HL-60 (cell line): ENCODE results near the gene LURAP1L.
A peak's percentile ranks its signal among the peaks of the same experiment; 100 is the strongest.

Experiments
- DNase-seq, 2 experiments: peaks; one replicate each; pipeline ENCODE4 v3.0.0-alpha.2; 2010 to 2020; ENCODE audit warnings: low read depth in 1 of 2, low spot score in 1 of 2
- H3K27ac ChIP-seq: fragments of 250-450 bp; sonication (Bioruptor Pico); replicated peaks from 2 replicates; pipeline ENCODE4 v1.5.1; 2020; ENCODE audit warnings: mild to moderate bottlenecking, moderate library complexity
- H3K27me3 ChIP-seq: fragments of 250-450 bp; sonication (Bioruptor Pico); 2 replicates; pipeline ENCODE4 v1.5.1; 2021; ENCODE audit warnings: mild to moderate bottlenecking, moderate library complexity; ENCODE audit not compliant: insufficient read depth, poor library complexity, severe bottlenecking
- H3K4me3 ChIP-seq: replicated peaks from 2 replicates; pipeline ENCODE4 v1.5.1; 2011; ENCODE audit warnings: mild to moderate bottlenecking, control low read depth, low read length; ENCODE audit not compliant: insufficient read depth
- GABPA ChIP-seq: IDR thresholded peaks from 2 replicates; pipeline ENCODE4 v1.6.1; 2012; ENCODE audit warnings: low read depth
- POLR2AphosphoS5 ChIP-seq: IDR thresholded peaks from 2 replicates; pipeline ENCODE4 v1.6.1; 2012; ENCODE audit warnings: low read depth
- SPI1 ChIP-seq: IDR thresholded peaks from 2 replicates; pipeline ENCODE4 v1.6.1; 2012; ENCODE audit warnings: low read depth, mild to moderate bottlenecking, borderline replicate concordance
- TF ChIP-seq, protein P1 (sequence below): IDR thresholded peaks from 2 replicates; pipeline ENCODE4 v1.6.1; 2012; ENCODE audit warnings: low read depth; ENCODE audit not compliant: insufficient replicate concordance
- TF ChIP-seq, protein P2 (sequence below): IDR thresholded peaks from one replicate; pipeline ENCODE4 v1.5.1; 2011; ENCODE audit warnings: low read length, control low read depth, inconsistent platforms; ENCODE audit not compliant: insufficient read depth

The LURAP1L gene

DNA sequence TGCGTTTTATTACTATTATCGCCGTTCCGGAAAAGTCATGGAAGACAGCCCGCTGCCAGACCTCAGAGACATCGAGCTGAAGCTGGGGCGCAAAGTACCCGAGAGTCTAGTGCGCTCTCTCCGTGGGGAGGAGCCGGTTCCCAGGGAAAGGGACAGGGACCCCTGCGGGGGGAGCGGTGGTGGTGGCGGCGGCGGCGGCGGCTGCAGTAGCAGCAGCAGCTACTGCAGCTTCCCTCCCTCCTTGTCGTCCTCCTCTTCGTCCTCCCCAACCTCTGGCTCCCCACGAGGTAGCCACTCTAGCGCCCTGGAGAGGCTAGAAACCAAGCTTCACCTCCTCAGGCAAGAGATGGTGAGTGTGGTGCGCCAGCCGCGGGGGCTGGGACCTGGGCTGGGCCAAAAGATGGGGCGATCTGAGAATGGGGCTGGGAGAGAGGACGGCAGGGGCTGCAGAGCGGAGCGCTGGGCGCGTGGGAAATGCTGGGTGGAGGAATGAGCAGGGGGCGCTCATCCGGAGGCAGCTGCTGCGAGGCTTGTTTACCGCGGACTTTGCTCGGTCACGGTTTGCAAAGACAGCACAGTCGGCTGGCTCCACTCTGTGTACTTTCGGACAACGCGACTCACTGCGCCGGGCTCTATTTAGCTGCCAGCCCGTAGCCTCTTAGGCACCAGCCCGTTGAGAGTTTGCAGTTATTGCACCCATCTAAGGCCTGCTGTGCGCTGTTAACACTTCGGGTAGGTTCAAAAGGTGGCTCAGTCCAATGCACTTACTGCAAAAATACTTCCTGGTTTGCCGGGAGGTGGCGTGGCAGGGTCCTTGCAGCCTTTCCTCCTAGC, 1.1 kb downstream of the LURAP1L start:
- H3K4me3 ChIP-seq = peak overlapping the region; percentile 21
- DNase-seq = peak; percentile 6 to 24
- TF ChIP-seq SPI1 = no peak
- TF ChIP-seq, protein P1, sequence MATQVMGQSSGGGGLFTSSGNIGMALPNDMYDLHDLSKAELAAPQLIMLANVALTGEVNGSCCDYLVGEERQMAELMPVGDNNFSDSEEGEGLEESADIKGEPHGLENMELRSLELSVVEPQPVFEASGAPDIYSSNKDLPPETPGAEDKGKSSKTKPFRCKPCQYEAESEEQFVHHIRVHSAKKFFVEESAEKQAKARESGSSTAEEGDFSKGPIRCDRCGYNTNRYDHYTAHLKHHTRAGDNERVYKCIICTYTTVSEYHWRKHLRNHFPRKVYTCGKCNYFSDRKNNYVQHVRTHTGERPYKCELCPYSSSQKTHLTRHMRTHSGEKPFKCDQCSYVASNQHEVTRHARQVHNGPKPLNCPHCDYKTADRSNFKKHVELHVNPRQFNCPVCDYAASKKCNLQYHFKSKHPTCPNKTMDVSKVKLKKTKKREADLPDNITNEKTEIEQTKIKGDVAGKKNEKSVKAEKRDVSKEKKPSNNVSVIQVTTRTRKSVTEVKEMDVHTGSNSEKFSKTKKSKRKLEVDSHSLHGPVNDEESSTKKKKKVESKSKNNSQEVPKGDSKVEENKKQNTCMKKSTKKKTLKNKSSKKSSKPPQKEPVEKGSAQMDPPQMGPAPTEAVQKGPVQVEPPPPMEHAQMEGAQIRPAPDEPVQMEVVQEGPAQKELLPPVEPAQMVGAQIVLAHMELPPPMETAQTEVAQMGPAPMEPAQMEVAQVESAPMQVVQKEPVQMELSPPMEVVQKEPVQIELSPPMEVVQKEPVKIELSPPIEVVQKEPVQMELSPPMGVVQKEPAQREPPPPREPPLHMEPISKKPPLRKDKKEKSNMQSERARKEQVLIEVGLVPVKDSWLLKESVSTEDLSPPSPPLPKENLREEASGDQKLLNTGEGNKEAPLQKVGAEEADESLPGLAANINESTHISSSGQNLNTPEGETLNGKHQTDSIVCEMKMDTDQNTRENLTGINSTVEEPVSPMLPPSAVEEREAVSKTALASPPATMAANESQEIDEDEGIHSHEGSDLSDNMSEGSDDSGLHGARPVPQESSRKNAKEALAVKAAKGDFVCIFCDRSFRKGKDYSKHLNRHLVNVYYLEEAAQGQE = no peak
- no peak for TF ChIP-seq POLR2AphosphoS5
- no peak overlapping the region for H3K27ac ChIP-seq
- no peaks in the 10 kb centered on the region for H3K27me3 ChIP-seq

DNA sequence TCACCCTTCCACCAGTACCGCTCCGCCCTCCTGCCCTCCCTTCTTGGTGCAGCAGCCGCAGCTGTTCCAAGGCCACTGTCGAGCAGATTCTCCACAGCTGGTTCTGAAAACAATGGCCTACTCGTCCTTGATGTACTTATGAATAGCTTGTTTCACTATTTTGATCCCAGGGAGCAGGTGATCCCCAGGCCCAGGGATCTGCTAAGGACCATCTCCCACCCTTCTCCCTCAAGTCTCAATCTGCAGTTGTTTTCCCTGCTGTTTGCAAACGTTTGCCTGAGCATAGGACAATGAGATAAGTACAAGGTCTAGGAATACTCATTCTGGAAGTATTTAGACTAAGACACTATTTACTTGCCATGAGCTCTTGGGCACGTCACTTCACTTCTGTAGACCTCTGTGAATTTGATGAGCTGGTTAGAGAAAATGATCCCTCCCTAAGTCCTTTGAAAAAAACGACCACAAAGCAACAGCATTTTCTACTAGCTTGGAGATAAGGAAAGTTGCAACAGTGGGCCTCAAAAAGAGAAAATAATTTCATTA, 1.8 kb downstream of the LURAP1L start:
- Histone ChIP-seq H3K27me3 (no peaks in the 10 kb centered on the region), H3K27ac (no peak overlapping the region), H3K4me3 (peak overlapping the region; percentile 21; the same call in 1 of the 2 replicates)
- no peak for DNase-seq
- TF ChIP-seq GABPA (no peak), SPI1 (no peak), POLR2AphosphoS5 (no peak)
- TF ChIP-seq, protein P1 = no peak

DNA sequence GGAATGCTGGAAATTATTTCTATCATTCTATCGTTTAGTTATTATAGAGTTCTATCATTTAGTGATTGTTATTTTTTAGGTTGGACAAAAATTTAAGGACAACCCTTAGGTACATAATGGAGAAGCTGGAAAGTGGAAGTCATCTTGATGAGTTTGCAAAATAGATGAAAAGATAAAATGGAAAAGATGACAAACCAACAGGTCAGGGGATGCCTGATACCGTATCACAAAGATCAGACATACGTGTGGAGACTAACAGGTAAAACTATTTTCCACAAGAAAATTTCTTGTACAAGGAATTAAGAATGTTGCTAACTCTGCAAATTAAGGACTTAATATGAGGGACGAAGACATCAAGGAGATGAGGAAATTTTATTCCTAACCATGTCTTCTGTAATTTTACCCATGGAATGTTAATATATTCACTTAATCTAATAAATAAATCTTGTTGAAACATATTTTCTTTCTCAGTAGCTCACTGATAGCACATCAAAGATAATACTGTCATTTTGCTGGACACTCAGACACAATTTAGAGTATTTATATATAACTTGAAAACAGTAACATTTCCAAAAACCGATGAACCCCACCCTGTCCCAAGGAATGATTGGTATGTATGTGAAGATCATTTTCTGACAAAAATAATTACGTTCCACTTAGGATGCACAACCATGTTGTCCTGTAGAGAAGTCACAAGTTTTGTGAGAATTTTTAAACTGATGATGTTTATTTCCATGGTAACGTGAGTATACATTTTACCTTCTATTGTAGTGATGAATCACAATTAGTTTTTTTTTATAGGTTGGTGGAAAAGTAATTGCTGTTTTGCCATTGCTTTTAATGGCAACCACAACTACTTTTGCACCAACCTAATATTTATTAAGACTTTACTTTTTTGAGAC, 2.6 kb downstream of the LURAP1L start:
- no peak overlapping the region for H3K27ac ChIP-seq
- H3K4me3 ChIP-seq = no peak overlapping the region
- TF ChIP-seq, protein P1 = no peak
- TF ChIP-seq POLR2AphosphoS5 (no peak), GABPA (no peak), SPI1 (no peak)
- TF ChIP-seq, protein P2, sequence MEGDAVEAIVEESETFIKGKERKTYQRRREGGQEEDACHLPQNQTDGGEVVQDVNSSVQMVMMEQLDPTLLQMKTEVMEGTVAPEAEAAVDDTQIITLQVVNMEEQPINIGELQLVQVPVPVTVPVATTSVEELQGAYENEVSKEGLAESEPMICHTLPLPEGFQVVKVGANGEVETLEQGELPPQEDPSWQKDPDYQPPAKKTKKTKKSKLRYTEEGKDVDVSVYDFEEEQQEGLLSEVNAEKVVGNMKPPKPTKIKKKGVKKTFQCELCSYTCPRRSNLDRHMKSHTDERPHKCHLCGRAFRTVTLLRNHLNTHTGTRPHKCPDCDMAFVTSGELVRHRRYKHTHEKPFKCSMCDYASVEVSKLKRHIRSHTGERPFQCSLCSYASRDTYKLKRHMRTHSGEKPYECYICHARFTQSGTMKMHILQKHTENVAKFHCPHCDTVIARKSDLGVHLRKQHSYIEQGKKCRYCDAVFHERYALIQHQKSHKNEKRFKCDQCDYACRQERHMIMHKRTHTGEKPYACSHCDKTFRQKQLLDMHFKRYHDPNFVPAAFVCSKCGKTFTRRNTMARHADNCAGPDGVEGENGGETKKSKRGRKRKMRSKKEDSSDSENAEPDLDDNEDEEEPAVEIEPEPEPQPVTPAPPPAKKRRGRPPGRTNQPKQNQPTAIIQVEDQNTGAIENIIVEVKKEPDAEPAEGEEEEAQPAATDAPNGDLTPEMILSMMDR = no peak
- DNase-seq = no peak
- no peaks in the 10 kb centered on the region for H3K27me3 ChIP-seq
